ENCODE measurements around the gene LRMDA. TPM values are rescaled to one million over a fixed set of nuclear protein-coding genes. Genes with fewer than 3 reads are reported as not detected.

Gene LRMDA
- total and polyA plus RNA-seq, 2 donors (not counting 1 experiment from before 2014, with no cell fraction given) = 0.12 TPM; not detected in 1

DNA sequence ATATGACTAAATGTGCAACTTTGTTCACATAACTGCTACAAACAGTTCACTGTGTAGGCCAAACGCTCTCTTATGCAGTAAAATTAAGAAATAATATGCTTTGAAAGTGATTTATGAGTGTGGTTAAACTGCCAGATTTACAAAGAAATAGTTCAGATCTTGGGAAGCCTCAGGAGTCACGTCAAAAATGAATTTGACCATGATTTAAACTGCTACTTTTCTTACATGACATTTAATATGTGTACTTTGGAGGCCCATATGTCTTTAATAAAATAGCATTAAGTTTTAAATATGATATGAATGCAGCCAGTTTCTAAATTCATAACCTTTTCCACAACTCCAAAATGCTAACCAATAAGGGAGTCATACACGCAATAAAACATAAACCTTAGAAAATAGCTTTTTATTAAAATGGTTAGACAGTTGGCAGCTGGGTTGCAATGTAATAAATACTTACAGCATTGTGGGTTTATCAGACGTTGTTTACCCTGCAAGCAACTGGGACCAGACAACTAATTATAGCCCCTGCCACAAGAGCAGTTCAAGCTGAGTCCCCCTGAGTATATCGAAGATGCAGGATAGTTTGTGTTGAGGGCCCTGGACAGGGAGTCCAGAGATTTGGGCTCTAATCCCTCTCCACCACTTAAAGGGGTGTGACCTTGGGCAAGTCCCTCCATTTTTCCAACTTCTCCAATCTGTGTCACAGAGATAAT is 640.4 kb downstream of the LRMDA start:
- H3K9ac ChIP-seq (ENCODE audit: low read length) = no peak overlapping the region
- H3K4me1 ChIP-seq (ENCODE audit: control insufficient read depth in 2 of 2, insufficient read depth in 2 of 2, low read length in 2 of 2) = no peaks in the 10 kb centered on the region
- H3K79me2 ChIP-seq (ENCODE audit: control insufficient read depth, insufficient read depth, low read length) = no peaks in the 10 kb centered on the region
- DNase-seq (no peak), ATAC-seq (ENCODE audit: low read depth) (no peak)
- TF ChIP-seq EZH2 (IDR thresholded peaks at IDR 0.05; ENCODE audit: borderline replicate concordance, insufficient read depth, low read depth, low read length, poor library complexity, severe bottlenecking) = no peak
- TF ChIP-seq, protein P1, sequence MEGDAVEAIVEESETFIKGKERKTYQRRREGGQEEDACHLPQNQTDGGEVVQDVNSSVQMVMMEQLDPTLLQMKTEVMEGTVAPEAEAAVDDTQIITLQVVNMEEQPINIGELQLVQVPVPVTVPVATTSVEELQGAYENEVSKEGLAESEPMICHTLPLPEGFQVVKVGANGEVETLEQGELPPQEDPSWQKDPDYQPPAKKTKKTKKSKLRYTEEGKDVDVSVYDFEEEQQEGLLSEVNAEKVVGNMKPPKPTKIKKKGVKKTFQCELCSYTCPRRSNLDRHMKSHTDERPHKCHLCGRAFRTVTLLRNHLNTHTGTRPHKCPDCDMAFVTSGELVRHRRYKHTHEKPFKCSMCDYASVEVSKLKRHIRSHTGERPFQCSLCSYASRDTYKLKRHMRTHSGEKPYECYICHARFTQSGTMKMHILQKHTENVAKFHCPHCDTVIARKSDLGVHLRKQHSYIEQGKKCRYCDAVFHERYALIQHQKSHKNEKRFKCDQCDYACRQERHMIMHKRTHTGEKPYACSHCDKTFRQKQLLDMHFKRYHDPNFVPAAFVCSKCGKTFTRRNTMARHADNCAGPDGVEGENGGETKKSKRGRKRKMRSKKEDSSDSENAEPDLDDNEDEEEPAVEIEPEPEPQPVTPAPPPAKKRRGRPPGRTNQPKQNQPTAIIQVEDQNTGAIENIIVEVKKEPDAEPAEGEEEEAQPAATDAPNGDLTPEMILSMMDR (IDR thresholded peaks at IDR 0.05) = no peak
- ChIA-PET POLR2A (no interaction called here), CTCF (no interaction called here)
- no peaks in the 10 kb centered on the region for H4K20me1 ChIP-seq (ENCODE audit: control insufficient read depth, insufficient read depth, low read length, poor library complexity, severe bottlenecking)
- H3K4me2 ChIP-seq (replicated peaks; ENCODE audit: low read depth, low read length, poor library complexity, severe bottlenecking) = no peak overlapping the region
- no peak overlapping the region for H3K27ac ChIP-seq (ENCODE audit: low read length in 2 of 2)
- H3K27me3 ChIP-seq (replicated peaks in 1 of 4; ENCODE audit: control extremely low read depth in 1 of 4, control insufficient read depth in 3 of 4, insufficient read depth in 4 of 4, low read length in 3 of 4) = no peaks in the 10 kb centered on the region
- Mint-ChIP-seq H3K27ac (no peak overlapping the region), H3K27me3 (no peaks in the 10 kb centered on the region), H3K4me1 (no peaks in the 10 kb centered on the region), H3K4me3 (no peak overlapping the region), H3K9me3 (ENCODE audit: insufficient read depth) (no peaks in the 10 kb centered on the region)
- intact Hi-C loops (cut with micrococcal nuclease) = no loop called here
- H3K36me3 ChIP-seq (replicated peaks in 1 of 2; ENCODE audit: control extremely low read depth in 1 of 2, control insufficient read depth in 1 of 2, extremely low read depth in 1 of 2, insufficient read depth in 2 of 2, low read length in 1 of 2) = no peaks in the 10 kb centered on the region
- H3K4me3 ChIP-seq (ENCODE audit: control extremely low read depth in 1 of 5, extremely low read depth in 1 of 5, insufficient read depth in 1 of 5, low read depth in 2 of 5, low read length in 4 of 5) = no peak overlapping the region
- H2AFZ ChIP-seq (ENCODE audit: insufficient read depth, low read depth, low read length, poor library complexity, severe bottlenecking) = no peak overlapping the region
- WGBS (ENCODE audit: insufficient coverage) = 17% methylated on average over 1 of the region's 5 CpGs
- peaks cover 0 to 2% (median 0%) of the 10 kb centered on the region in 3 donors for H3K9me3 ChIP-seq (ENCODE audit: control extremely low read depth in 1 of 3, control insufficient read depth in 2 of 3, insufficient read depth in 1 of 3, low read length in 2 of 3)

DNA sequence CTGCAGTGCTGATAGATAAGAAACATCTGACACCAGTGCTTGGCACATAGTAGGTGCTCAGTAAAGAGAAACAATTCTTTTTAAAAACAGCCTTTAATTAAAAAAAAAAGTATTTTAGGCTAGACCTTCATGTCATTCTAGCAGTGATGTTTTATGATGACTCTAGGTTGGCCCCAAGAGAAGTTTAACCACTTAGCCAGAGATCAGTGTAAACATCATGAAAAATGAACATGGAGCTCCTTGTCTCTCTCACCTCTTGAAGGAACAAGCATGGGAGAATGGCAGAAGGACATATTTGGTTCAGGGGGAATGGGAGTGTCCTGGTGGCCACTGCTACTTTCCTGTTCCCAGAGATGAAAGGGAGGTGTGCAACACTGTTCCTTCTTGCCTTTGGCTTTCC is 641.0 kb downstream of the LRMDA start:
- Histone ChIP-seq H3K4me2 (replicated peaks; ENCODE audit: low read depth, low read length, poor library complexity, severe bottlenecking) (no peak overlapping the region), H3K36me3 (replicated peaks in 1 of 2; ENCODE audit: control extremely low read depth in 1 of 2, control insufficient read depth in 1 of 2, extremely low read depth in 1 of 2, insufficient read depth in 2 of 2, low read length in 1 of 2) (no peaks in the 10 kb centered on the region), H3K27ac (ENCODE audit: low read length in 2 of 2) (no peak overlapping the region), H3K79me2 (ENCODE audit: control insufficient read depth, insufficient read depth, low read length) (no peaks in the 10 kb centered on the region), H3K9me3 (ENCODE audit: control extremely low read depth in 1 of 3, control insufficient read depth in 2 of 3, insufficient read depth in 1 of 3, low read length in 2 of 3) (peaks cover 0 to 2% (median 0%) of the 10 kb centered on the region in 3 donors), H2AFZ (ENCODE audit: insufficient read depth, low read depth, low read length, poor library complexity, severe bottlenecking) (no peak overlapping the region), H3K27me3 (replicated peaks in 1 of 4; ENCODE audit: control extremely low read depth in 1 of 4, control insufficient read depth in 3 of 4, insufficient read depth in 4 of 4, low read length in 3 of 4) (no peaks in the 10 kb centered on the region), H4K20me1 (ENCODE audit: control insufficient read depth, insufficient read depth, low read length, poor library complexity, severe bottlenecking) (no peaks in the 10 kb centered on the region), H3K4me3 (ENCODE audit: control extremely low read depth in 1 of 5, extremely low read depth in 1 of 5, insufficient read depth in 1 of 5, low read depth in 2 of 5, low read length in 4 of 5) (no peak overlapping the region), H3K9ac (ENCODE audit: low read length) (no peak overlapping the region), H3K4me1 (ENCODE audit: control insufficient read depth in 2 of 2, insufficient read depth in 2 of 2, low read length in 2 of 2) (no peaks in the 10 kb centered on the region)
- POLR2A ChIA-PET = no interaction called here
- no peak overlapping the region for H3K4me3 Mint-ChIP-seq
- DNase-seq = no peak
- no peaks in the 10 kb centered on the region for H3K9me3 Mint-ChIP-seq (ENCODE audit: insufficient read depth)
- TF ChIP-seq, protein P1 (IDR thresholded peaks at IDR 0.05) = no peak
- no peak for TF ChIP-seq EZH2 (IDR thresholded peaks at IDR 0.05; ENCODE audit: borderline replicate concordance, insufficient read depth, low read depth, low read length, poor library complexity, severe bottlenecking)
- intact Hi-C loops (cut with micrococcal nuclease) = no loop called here
- no peak overlapping the region for H3K27ac Mint-ChIP-seq
- no peaks in the 10 kb centered on the region for H3K27me3 Mint-ChIP-seq
- CTCF ChIA-PET = no interaction called here
- no peaks in the 10 kb centered on the region for H3K4me1 Mint-ChIP-seq
- no peak for ATAC-seq (ENCODE audit: low read depth)
